Measurements from ENCODE around the gene BLM.
"Not testable (repeated sequence)": the region's sequence is repeated elsewhere in the genome, so short reads cannot be mapped to it uniquely, and the experiment has no call there.

The BLM gene

GRCh38 chr15:90716976-90717821, at the start of gene BLM:
BLM (plus strand) TSS chr15:90717346; CDS start chr15:90747393, 30,047 bp downstream.
- DNase-seq, result peak; percentile 89

- DNase-seq, result not testable (repeated sequence)
Measured at GRCh38 chr15:90667755-90668345, 49.3 kb upstream of the BLM start.

- not testable (repeated sequence) for DNase-seq
Measured at GRCh38 chr15:90670631-90671030, 46.5 kb upstream of the BLM start.

- DNase-seq, result no peak
Measured at GRCh38 chr15:90671216-90671615, 45.9 kb upstream of the BLM start.

GRCh38 chr15:90673357-90673756, 43.8 kb upstream of the BLM start:
- not testable (repeated sequence) for DNase-seq

- DNase-seq, result no peak
Measured at GRCh38 chr15:90674476-90674875, 42.7 kb upstream of the BLM start.

- no peak for DNase-seq
Measured at GRCh38 chr15:90675464-90675863, 41.7 kb upstream of the BLM start.

- no peak for DNase-seq
Measured at GRCh38 chr15:90677807-90678790, 39.0 kb upstream of the BLM start.

GRCh38 chr15:90679959-90680358, 37.2 kb upstream of the BLM start:
- no peak for DNase-seq

- no peak for DNase-seq
Measured at GRCh38 chr15:90680371-90680935, 36.7 kb upstream of the BLM start.

- DNase-seq, result no peak
Measured at GRCh38 chr15:90681056-90681455, 36.1 kb upstream of the BLM start.

- no peak for DNase-seq
Measured at GRCh38 chr15:90681480-90681879, 35.7 kb upstream of the BLM start.

GRCh38 chr15:90683371-90683770, 33.8 kb upstream of the BLM start:
- no peak for DNase-seq

- DNase-seq, result no peak
Measured at GRCh38 chr15:90683876-90684275, 33.3 kb upstream of the BLM start.

GRCh38 chr15:90684281-90684680, 32.9 kb upstream of the BLM start:
- no peak for DNase-seq

GRCh38 chr15:90685591-90686434, 31.3 kb upstream of the BLM start:
- no peak for DNase-seq

- no peak for DNase-seq
Measured at GRCh38 chr15:90686435-90687218, 30.5 kb upstream of the BLM start.

GRCh38 chr15:90689326-90689961, 27.7 kb upstream of the BLM start:
- DNase-seq, result not testable (repeated sequence)

GRCh38 chr15:90690585-90690984, 26.6 kb upstream of the BLM start:
- DNase-seq, result no peak

GRCh38 chr15:90691369-90691768, 25.8 kb upstream of the BLM start:
- no peak for DNase-seq
